PC-9 (cell line): ENCODE results near the gene CCL22. TPM values are rescaled to one million over a fixed set of nuclear protein-coding genes. Genes with fewer than 3 reads are reported as not detected.

ENCODE experiments used
- BruUV-seq: library from RNA; stranded (reverse); fragments of 400-500 nt; replicated peaks from 2 replicates; lab custom pipeline; 2021; lab: Mats Ljungman, UMichigan
- CTCF ChIA-PET: fragments of 300-600 bp; sonication (Branson Sonifier 250); formaldehyde crosslinking; loops from one replicate; lab custom pipeline; 2022; ENCODE audit warnings: antibody characterized with exemption; lab: Charles Lee
- POLR2A ChIA-PET: fragments of 300-600 bp; sonication (Branson Sonifier 250); formaldehyde crosslinking; loops from one replicate; lab custom pipeline; 2022; ENCODE audit warnings: antibody characterized with exemption; ENCODE audit not compliant: unreplicated experiment; lab: Charles Lee
- DNase-seq, 2 experiments: peaks; one replicate each; pipeline versions ENCODE4 v3.0.0 to v3.0.0-alpha.2; 2015 to 2022; ENCODE audit warnings: mixed read lengths in 1 of 2
- H2AFZ ChIP-seq: fragments of 200-600 bp; sonication (generic); 2 replicates; pipeline ENCODE4 v1.8.1; 2017; ENCODE audit warnings: antibody characterized with exemption
- H3F3A ChIP-seq: fragments of 200-600 bp; sonication (generic); 2 replicates; pipeline ENCODE4 v1.8.1; 2017; ENCODE audit warnings: antibody characterized with exemption, mild to moderate bottlenecking, low read depth; ENCODE audit not compliant: insufficient read depth
- H3K27ac ChIP-seq: fragments of 200-600 bp; sonication (generic); 2 replicates; pipeline ENCODE4 v1.6.1; 2016; ENCODE audit warnings: mixed run types
- H3K27me3 ChIP-seq: fragments of 200-600 bp; sonication (generic); 2 replicates; pipeline ENCODE4 v1.6.1; 2016; ENCODE audit warnings: low read depth, mixed run types; ENCODE audit not compliant: insufficient read depth
- H3K36me3 ChIP-seq: fragments of 200-600 bp; sonication (generic); 2 replicates; pipeline ENCODE4 v1.6.1; 2016; ENCODE audit warnings: low read depth, mixed run types
- H3K4me1 ChIP-seq: fragments of 200-600 bp; sonication (generic); replicated peaks from 2 replicates; pipeline ENCODE4 v1.6.1; 2016; ENCODE audit warnings: mixed run types; ENCODE audit not compliant: insufficient read depth
- H3K4me2 ChIP-seq: fragments of 200-600 bp; sonication (generic); 2 replicates; pipeline ENCODE4 v1.6.1; 2017; ENCODE audit warnings: mixed run types
- H3K4me3 ChIP-seq: fragments of 200-600 bp; sonication (generic); 2 replicates; pipeline ENCODE4 v1.6.1; 2016; ENCODE audit warnings: mixed run types
- H3K79me2 ChIP-seq: fragments of 200-600 bp; sonication (generic); 2 replicates; pipeline ENCODE4 v1.6.1; 2017; ENCODE audit warnings: low read depth, mixed run types
- H3K9me2 ChIP-seq: fragments of 200-600 bp; sonication (generic); 2 replicates; pipeline ENCODE4 v1.8.1; 2017; ENCODE audit warnings: mild to moderate bottlenecking; ENCODE audit not compliant: insufficient read depth
- H3K9me3 ChIP-seq: fragments of 200-600 bp; sonication (generic); 2 replicates; pipeline ENCODE4 v1.8.1; 2016; ENCODE audit warnings: low read depth; ENCODE audit not compliant: insufficient read depth
- H4K20me1 ChIP-seq: fragments of 200-600 bp; sonication (generic); 2 replicates; pipeline ENCODE4 v1.8.1; 2017; ENCODE audit not compliant: insufficient read depth
- CTCF ChIP-seq: fragments of 200-600 bp; sonication (generic); conservative IDR thresholded peaks from 2 replicates; pipeline ENCODE4 v1.6.1; 2017; ENCODE audit warnings: mixed run types, antibody characterized with exemption, mild to moderate bottlenecking, moderate library complexity
- EZH2 ChIP-seq: fragments of 200-600 bp; sonication (generic); IDR thresholded peaks from 2 replicates; pipeline ENCODE4 v1.8.0; 2017; ENCODE audit warnings: antibody characterized with exemption, low read depth
- intact Hi-C: fragments of 100-400 bp; cut with micrococcal nuclease; formaldehyde crosslinking; loops from one replicate; pipeline ENCODE4 v1.10.0; 2022; ENCODE audit not compliant: unreplicated experiment
- total RNA-seq: library from RNA; stranded (reverse); gene quantifications from 2 replicates; pipeline ENCODE4 v1.2.3, GENCODE V29; 2021

The CCL22 gene
- total RNA-seq, 1 experiment from 2014 or later: 0.24 TPM

GRCh38 chr16:57345021-57345420, 13.6 kb upstream of the CCL22 start:
- Histone ChIP-seq H3K27ac (no peak overlapping the region), H3K36me3 (no peaks in the 10 kb centered on the region), H3K4me2 (no peak overlapping the region), H3K4me1 (peaks cover 22% of the 10 kb centered on the region), H3K4me3 (no peak overlapping the region), H3K9me2 (no peaks in the 10 kb centered on the region), H3F3A (peaks cover 25% of the 10 kb centered on the region), H3K27me3 (peaks cover 25% of the 10 kb centered on the region; the same call in 1 of the 2 replicates), H2AFZ (no peak overlapping the region), H4K20me1 (no peaks in the 10 kb centered on the region), H3K9me3 (peaks cover 7% of the 10 kb centered on the region; the same call in 1 of the 2 replicates), H3K79me2 (no peaks in the 10 kb centered on the region)
- BruUV-seq: no TSS peak
- DNase-seq: no peak
- no peak for TF ChIP-seq CTCF
- TF ChIP-seq EZH2: no peak
- intact Hi-C loops: no loop called here
- ChIA-PET POLR2A (no interaction called here), CTCF (interaction anchor here (0.6 kb wide), 1 partner anchor 69 kb away, joined by 3 read pairs; no protein-coding TSS in a partner anchor)

GRCh38 chr16:57345666-57346204, 12.8 kb upstream of the CCL22 start:
- intact Hi-C loops: no loop called here
- Histone ChIP-seq H4K20me1 (no peaks in the 10 kb centered on the region), H3K79me2 (no peaks in the 10 kb centered on the region), H3K4me2 (no peak overlapping the region), H3K36me3 (no peaks in the 10 kb centered on the region), H3K9me3 (peaks cover 7% of the 10 kb centered on the region; the same call in 1 of the 2 replicates), H3K27ac (no peak overlapping the region), H3F3A (peaks cover 20% of the 10 kb centered on the region), H3K4me1 (peaks cover 16% of the 10 kb centered on the region), H3K9me2 (no peaks in the 10 kb centered on the region), H3K27me3 (peaks cover 27% of the 10 kb centered on the region; the same call in 1 of the 2 replicates), H2AFZ (no peak overlapping the region), H3K4me3 (no peak overlapping the region)
- TF ChIP-seq CTCF: no peak
- TF ChIP-seq EZH2: no peak
- ChIA-PET CTCF (interaction anchor here (0.6 kb wide), 1 partner anchor 70 kb away, joined by 3 read pairs; no protein-coding TSS in a partner anchor), POLR2A (no interaction called here)
- no peak for DNase-seq
- BruUV-seq: no TSS peak

- Histone ChIP-seq H4K20me1 (no peaks in the 10 kb centered on the region), H3K27me3 (peaks cover 27% of the 10 kb centered on the region; the same call in 1 of the 2 replicates), H3F3A (peaks cover 3% of the 10 kb centered on the region), H3K79me2 (no peaks in the 10 kb centered on the region), H3K4me2 (no peak overlapping the region), H3K9me3 (peaks cover 7% of the 10 kb centered on the region; the same call in 1 of the 2 replicates), H2AFZ (no peak overlapping the region), H3K4me1 (peaks cover under 1% of the 10 kb centered on the region; the same call in 1 of the 2 replicates), H3K27ac (no peak overlapping the region), H3K4me3 (no peak overlapping the region), H3K9me2 (no peaks in the 10 kb centered on the region), H3K36me3 (no peaks in the 10 kb centered on the region)
- no TSS peak for BruUV-seq
- no peak for TF ChIP-seq EZH2
- no peak for TF ChIP-seq CTCF
- no peak for DNase-seq
- ChIA-PET CTCF (no interaction called here), POLR2A (no interaction called here)
- intact Hi-C loops: no loop called here
Measured at GRCh38 chr16:57347858-57348257, 10.7 kb upstream of the CCL22 start.
